Measurements from ENCODE around the gene TMEM121B.

Gene TMEM121B

GRCh38 chr22:17121233-17122195 is at the start of gene TMEM121B:
TMEM121B (minus strand) TSS chr22:17121360; CDS start chr22:17121127, 233 bp downstream.
- TF ChIP-seq CTCF (IDR thresholded peaks at IDR 0.05): no peak

GRCh38 chr22:17167486-17167885 is 46.3 kb upstream of the TMEM121B start:
- TF ChIP-seq CTCF (IDR thresholded peaks at IDR 0.05): no peak

GRCh38 chr22:17164392-17165024 is 43.3 kb upstream of the TMEM121B start:
- no peak for TF ChIP-seq CTCF (IDR thresholded peaks at IDR 0.05)

GRCh38 chr22:17162731-17163130 is 41.6 kb upstream of the TMEM121B start:
- no peak for TF ChIP-seq CTCF (IDR thresholded peaks at IDR 0.05)

GRCh38 chr22:17161991-17162390 is 40.8 kb upstream of the TMEM121B start:
- no peak for TF ChIP-seq CTCF (IDR thresholded peaks at IDR 0.05)

- no peak for TF ChIP-seq CTCF (IDR thresholded peaks at IDR 0.05)
These were observed 38.4 kb upstream of the TMEM121B start for GRCh38 chr22:17159504-17159951.

- no peak for TF ChIP-seq CTCF (IDR thresholded peaks at IDR 0.05)
These were observed 37.7 kb upstream of the TMEM121B start, which contains the start of gene HDHD5 for GRCh38 chr22:17158568-17159503. HDHD5 (minus strand) TSS chr22:17159277; CDS start chr22:17159251, 26 bp downstream.
